HG03060 (cell line): ENCODE results near the gene MYOM3.

ENCODE experiments used
- ATAC-seq: cut with Tn5 transposase; IDR thresholded peaks from one replicate; pipeline ENCODE4 v1.9.1; 2021; ENCODE audit warnings: low read depth, moderate number of reproducible peaks; ENCODE audit not compliant: unreplicated experiment

MYOM3 gene

GRCh38 chr1:24111996-24112779 is at the start of gene MYOM3:
MYOM3 (minus strand) TSS chr1:24112135; CDS start chr1:24108636, 3,499 bp downstream.
- ATAC-seq, result no peak

- no peak for ATAC-seq
Measured at GRCh38 chr1:24161270-24161669, 49.3 kb upstream of the MYOM3 start.

GRCh38 chr1:24159366-24159765 is 47.4 kb upstream of the MYOM3 start:
- no peak for ATAC-seq

- no peak for ATAC-seq
Measured at GRCh38 chr1:24157918-24158481, 46.1 kb upstream of the MYOM3 start.

- ATAC-seq, result no peak
Measured at GRCh38 chr1:24156542-24157260, 44.8 kb upstream of the MYOM3 start.

GRCh38 chr1:24155011-24155782 is 43.3 kb upstream of the MYOM3 start:
- ATAC-seq, result no peak

- no peak for ATAC-seq
Measured at GRCh38 chr1:24154215-24154614, 42.3 kb upstream of the MYOM3 start.

GRCh38 chr1:24152631-24153494 is 40.9 kb upstream of the MYOM3 start:
- no peak for ATAC-seq

- ATAC-seq, result no peak
Measured at GRCh38 chr1:24151175-24151533, 39.2 kb upstream of the MYOM3 start.

GRCh38 chr1:24150234-24151174 is 38.6 kb upstream of the MYOM3 start:
- no peak for ATAC-seq

- ATAC-seq, result no peak
Measured at GRCh38 chr1:24149866-24150233, 37.9 kb upstream of the MYOM3 start.

GRCh38 chr1:24147816-24148215 is 35.9 kb upstream of the MYOM3 start:
- no peak for ATAC-seq

- ATAC-seq, result no peak
Measured at GRCh38 chr1:24147194-24147593, 35.3 kb upstream of the MYOM3 start.

- no peak for ATAC-seq
Measured at GRCh38 chr1:24142546-24143534, 30.9 kb upstream of the MYOM3 start, which contains the start of gene IL22RA1. IL22RA1 (minus strand) TSS chr1:24143140; CDS start chr1:24143082, 58 bp downstream.

- ATAC-seq, result no peak
Measured at GRCh38 chr1:24141311-24141997, 29.5 kb upstream of the MYOM3 start.

GRCh38 chr1:24140741-24141181 is 28.8 kb upstream of the MYOM3 start:
- ATAC-seq, result no peak

- no peak for ATAC-seq
Measured at GRCh38 chr1:24139841-24140425, 28.0 kb upstream of the MYOM3 start.
